GM19025 (cell line): ENCODE data around the gene TMEM256.

ENCODE experiments used
- ATAC-seq: cut with Tn5 transposase; IDR thresholded peaks from one replicate; pipeline ENCODE4 v1.9.1; 2021; ENCODE audit warnings: mild to moderate bottlenecking, low read depth, moderate library complexity; ENCODE audit not compliant: unreplicated experiment

The TMEM256 gene

GRCh38 chr17:7356072-7356549, 47.8 kb downstream of the TMEM256 start:
- ATAC-seq = no peak

DNA sequence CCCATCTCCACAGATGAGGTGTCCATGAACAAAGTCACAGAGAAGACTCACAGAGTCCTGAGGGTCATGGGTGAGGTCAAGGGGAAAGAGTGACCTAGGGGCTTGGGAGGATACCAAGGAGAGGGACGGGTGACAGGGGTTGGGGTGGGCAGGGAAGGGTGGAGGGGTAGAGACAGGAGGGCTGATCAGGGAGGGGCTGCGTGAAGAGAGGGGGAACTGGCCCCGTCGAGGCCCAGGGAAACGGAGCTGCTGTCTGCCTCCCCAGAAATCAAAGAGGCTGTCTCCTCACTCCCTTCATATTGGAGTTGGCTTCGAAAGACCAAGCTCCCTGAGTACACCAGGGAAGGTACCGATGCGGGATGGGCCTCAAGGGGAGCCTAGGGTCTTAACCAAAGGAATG, 48.3 kb downstream of the TMEM256 start:
- no peak for ATAC-seq

- ATAC-seq = no peak
Observed at GRCh38 chr17:7355053-7355452, 48.8 kb downstream of the TMEM256 start, which contains the start of gene TMEM95. TSS of gene TMEM95 (plus strand) at chr17:7355156. CDS start at chr17:7355205, 49 bp downstream.

- ATAC-seq = no peak
Observed at GRCh38 chr17:7354262-7354843, 49.5 kb downstream of the TMEM256 start.
